HG02852 (cell line): ENCODE results near the gene MBD3.

Experiments used
- ATAC-seq: cut with Tn5 transposase; IDR thresholded peaks from one replicate; pipeline ENCODE4 v1.9.1; 2021; ENCODE audit warnings: mild to moderate bottlenecking, moderate library complexity; ENCODE audit not compliant: unreplicated experiment

Gene MBD3

DNA sequence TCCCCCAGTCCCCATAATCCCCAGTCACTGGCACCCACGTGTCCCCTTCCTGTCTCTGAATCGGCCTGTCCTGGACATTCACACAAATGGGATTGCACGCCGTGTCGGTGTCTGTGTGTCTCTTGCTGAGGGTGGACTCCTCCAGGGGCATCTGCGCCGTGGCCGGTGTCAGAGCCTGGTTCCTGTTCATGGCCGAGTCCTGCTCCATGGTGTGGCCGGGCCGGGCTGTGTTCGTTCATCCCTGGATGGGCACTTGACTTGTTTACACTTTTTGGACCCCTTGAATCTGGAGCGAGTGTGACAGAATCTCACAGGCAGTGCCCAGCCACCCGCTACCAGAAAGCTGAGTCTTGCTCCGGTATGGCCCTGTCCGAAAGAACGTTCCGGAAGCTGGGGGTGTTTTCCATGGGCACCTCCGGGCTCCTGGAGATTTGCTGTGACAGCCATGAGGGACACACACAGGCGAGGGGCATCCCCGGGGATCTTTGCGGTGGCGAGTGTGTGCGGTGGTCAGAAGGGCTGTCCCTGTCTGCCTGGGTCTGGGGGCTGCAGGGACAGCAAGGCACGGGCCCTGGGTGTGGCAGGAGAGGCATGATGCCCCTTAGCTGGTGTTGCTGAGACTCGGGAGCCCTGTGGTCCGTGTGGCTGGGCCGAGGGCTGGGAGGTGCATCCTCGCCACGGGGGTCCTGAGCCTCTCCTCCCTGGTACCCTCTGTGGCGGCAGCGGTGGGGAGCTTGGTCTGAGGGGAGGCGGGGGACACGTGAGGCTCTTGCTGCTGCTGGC lies 18.1 kb downstream of the MBD3 start:
- ATAC-seq, result no peak

DNA sequence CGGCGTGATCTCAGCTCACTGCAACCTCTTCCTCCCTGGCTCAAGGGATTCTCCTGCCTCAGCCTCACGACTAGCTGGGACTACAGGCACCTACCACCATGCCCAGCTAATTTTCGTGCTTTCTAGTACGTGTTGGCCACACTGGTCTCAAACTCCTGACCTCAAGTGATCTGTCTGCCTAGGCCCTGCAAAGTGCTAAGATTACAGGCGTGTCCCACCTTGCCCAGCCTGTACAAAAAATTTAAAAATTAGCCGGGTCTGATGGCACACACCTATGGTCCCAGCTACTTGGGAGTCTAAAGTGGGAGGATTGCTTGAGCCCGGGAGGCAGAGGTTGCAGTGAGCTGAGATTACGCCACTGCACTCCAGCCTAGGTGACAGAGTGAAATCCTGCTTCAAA lies 19.9 kb downstream of the MBD3 start:
- no peak for ATAC-seq

DNA sequence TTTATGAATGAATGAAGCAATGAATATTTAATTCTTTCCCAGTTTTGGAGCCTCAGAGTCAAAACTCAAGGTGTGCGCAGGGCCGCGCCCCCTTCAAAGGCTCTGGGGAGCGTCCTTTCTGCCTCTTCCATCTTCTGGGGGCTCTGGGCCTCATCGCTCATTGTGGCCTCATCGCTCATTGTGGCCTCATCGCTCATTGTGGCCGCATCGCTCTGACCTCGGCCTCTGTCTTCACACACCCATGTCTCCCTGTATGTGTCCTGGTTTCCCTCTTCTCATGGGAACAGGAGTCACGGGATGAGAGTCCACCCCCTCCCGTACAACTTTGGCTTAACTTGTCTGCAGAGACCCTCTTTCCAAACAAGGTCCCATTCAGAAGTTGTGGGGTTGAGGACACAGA lies 21.3 kb downstream of the MBD3 start:
- ATAC-seq, result no peak

DNA sequence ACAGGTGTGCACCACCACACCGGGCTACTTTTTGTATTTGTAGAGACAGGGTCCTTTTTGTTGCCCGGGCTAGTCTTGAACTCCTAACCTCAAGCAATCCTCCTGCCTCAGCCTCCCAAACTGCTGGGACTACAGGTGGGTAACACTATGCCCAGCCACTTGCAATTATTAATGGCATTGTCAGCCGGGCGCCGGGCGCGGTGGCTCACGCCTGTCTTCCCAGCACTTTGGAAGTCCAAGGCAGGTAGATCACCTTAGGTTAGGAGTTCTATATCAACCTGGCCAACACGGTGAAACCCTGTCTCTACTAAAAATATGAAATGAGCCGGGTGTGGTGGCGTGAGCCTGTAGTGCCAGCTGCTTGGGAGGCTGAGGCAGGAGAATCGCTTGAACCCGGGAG lies 21.8 kb downstream of the MBD3 start:
- no peak for ATAC-seq

GRCh38 chr19:1569997-1570396 lies 22.7 kb downstream of the MBD3 start:
- no peak for ATAC-seq

DNA sequence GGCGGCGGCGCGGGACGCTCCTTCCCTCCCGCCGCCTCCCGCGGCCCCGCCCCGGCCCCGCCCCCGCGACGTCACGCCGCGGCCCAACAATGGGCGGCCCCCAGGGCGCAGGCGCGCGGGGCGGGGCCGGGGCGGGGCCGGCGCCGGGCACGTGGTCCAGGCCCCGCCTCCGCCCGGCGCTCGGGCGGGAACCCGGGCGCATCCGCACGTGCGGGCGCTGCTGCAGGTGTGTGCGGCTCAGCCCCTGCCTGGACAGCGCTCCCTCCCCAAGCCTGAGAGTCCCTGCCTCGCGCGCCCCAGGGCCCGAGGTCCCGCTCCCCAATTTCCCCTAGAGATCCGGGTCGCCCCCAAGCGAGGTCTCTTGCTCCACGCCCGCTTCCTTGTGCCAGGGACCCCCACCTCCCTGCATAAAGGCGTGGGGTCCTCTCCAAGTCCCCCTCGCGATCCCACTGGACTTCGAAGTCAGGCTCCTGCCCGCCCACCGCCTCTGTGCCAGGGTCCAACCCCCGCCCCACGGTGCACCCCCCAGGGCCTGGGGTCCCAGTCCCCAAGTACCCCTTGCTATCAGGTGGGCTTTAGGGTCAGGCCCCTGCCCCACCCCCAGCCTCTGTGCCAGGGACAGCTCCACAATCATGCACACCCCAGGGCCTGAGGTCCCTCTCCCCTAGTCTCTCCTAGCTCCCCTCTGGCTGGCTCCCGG lies 24.2 kb downstream of the MBD3 start, which contains the start of gene MEX3D:
MEX3D (minus strand) TSS at position 6 of the 700 bp plus-strand sequence. CDS start 267 bp downstream, outside the sequence.
- ATAC-seq, result no peak

- no peak for ATAC-seq
Measured at GRCh38 chr19:1567848-1568227, 24.8 kb downstream of the MBD3 start.

DNA sequence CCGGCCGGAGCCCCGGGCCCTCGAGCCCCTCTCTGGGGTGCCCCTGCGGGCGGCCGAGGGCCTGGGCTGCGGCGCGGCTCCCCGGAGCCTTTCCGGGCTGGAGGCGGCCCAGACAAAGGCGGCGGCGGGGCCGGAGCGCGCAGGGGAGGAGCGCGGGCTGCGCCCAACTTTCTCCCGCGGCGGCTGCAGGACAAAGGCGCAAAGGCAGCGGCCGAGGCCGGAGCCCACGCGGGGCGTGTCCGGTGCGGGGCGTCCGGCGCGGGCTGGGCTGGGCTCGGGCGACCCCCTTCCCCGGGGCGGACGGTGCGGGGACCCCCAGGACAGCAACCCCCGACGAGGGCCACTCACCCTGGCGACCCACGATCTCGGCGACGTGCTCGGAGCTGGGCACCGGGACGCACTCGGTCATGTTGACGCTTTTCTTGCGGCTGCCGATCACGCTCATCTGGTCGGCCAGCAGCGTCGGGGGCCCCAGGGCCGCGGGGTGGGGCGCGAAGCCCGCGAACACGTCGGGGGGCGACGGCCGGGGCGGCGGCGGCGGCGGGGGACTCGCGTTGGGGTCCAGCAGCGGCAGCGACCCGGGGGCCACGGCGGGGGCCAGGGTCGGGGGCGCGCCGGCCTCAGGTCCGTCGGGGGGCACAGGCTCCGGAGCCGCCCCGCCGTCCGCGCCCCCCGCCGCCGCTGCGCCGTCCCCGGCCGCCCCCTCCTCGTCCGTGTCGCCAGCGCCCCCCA lies 25.4 kb downstream of the MBD3 start:
- ATAC-seq, result no peak

- no peak for ATAC-seq
Measured at GRCh38 chr19:1566392-1567115, 26.1 kb downstream of the MBD3 start.

GRCh38 chr19:1563251-1563650 lies 29.4 kb downstream of the MBD3 start:
- no peak for ATAC-seq

DNA sequence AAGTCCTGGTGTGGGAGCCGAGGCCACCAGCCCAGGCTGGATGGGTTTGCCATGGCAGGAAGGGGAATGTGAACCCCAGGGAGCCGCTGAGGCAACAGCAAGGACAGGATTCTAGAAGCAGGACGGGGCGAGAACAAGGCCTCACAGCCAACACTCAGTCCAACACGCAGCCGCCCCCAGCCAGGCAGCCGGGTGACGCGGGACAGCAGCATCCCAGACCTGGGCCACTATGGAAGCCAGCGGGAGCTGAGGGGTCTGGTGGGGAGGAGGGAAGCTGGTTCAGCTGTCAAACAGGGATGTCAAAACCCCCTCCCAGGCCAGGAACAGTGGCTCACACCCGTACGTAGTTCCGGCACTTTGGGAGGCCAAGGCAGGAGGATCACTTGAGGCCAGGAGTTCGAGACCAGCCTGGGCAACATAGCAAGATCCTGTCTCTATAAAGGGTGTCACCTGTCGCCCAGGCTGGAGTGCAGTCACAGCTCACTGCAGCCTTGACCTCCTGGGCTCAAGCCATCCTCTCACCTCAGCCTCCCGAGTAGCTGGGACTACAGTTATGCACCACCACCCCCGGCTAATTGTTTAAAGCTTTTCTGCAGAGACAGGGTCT lies 31.3 kb downstream of the MBD3 start:
- ATAC-seq, result no peak

DNA sequence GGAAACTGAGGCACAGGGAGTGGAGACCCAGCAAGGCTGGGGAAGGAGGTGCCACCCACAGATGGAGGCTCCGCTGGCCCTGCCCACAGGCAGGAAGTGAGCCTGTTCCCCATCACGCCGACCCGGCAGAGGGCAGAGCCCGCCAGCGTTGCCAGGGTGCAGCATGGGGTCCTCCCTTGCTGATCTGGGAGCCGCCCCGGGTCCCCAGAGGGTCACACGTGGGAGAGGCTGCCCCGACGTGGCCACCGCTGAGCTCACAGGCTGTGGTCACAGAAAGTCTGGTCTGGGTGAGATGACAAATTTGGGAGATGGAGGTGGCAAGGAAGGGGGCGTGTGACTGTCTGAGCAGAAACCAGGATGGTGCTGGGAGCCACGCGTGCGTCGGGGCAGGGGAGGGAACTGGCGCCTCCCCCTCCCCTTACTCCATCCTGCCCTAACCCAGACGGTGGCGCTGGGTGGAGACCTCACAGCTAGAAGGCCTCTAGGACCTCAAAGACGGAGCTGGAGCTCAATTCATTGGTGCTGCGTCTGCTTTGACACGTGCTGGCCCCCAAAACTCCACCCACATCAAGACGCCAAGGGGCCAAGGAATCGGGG lies 32.3 kb downstream of the MBD3 start:
- ATAC-seq, result no peak

GRCh38 chr19:1558552-1558951 lies 34.1 kb downstream of the MBD3 start:
- no peak for ATAC-seq

DNA sequence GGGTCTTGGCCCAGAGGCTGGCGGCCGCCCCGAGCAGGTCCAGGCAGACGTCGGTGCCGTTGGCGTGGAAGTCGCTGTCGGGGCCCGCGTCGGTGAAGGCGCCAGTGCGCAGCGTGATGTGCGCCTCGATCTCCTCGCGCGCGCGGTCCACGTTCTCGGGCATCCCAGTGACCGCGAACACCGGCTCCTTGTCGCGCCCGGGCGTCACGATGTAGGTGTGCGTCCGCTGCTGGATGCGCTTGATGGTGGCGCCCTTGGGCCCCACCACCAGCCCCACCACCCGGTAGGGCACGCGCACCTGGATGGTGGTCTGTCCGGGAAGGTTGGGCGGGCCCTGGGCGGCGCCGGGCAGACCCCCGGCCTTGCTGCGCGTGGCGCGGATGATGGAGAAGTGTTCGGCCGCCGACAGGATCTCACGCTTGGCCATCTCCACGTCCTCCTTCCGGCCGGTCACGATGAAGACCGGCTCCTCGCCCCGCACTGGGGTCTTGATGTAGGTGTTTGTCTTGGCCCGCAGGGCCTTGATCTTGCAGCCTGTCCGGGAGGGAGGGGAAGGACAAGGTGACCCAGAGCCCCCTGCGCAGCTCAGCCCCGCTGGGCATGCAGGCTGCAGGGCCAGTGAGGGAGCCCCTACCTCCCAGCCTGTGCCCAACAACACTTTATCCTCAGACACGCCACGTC lies 36.1 kb downstream of the MBD3 start:
- ATAC-seq, result no peak

GRCh38 chr19:1555487-1556389 lies 36.9 kb downstream of the MBD3 start:
- ATAC-seq, result no peak

- no peak for ATAC-seq
Measured at GRCh38 chr19:1554968-1555367, 37.7 kb downstream of the MBD3 start.

DNA sequence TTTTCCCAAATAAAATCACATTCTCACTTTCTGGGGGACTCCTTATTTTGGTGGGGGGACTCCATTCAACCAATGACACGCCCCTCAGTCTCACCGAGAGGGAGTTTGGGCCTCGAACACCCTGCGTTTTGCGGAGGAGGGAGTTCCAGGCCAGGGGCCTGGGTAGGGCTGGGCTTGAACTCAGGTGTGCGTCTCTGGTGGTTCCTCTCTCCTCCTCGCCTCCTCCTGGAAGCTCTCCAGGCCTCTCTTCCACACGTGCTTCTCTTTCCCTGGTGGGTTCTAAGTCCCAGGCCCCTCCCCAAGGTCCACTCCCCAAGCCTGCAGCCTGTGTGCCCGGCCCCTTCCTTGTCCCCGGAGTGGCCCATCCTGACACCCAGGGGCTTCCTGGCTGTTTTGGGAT lies 39.2 kb downstream of the MBD3 start:
- ATAC-seq, result no peak
